Midbrain (tissue), 1 donor: Measurements from ENCODE around the gene CXCL9.
"Not testable (repeated sequence)": the region's sequence is repeated elsewhere in the genome, so short reads cannot be mapped to it uniquely, and the experiment has no call there.

Source experiments
- DNase-seq: peaks from one replicate; lab custom pipeline; 2025; lab: John Stamatoyannopoulos, UW

Gene CXCL9

GRCh38 chr4:76011700-76012387 is 4.5 kb upstream of the CXCL9 start:
- peak; percentile 2 for DNase-seq

- DNase-seq = no peak
These were observed 3.8 kb upstream of the CXCL9 start for GRCh38 chr4:76011018-76011670.

GRCh38 chr4:76010576-76010975 is 3.3 kb upstream of the CXCL9 start:
- no peak for DNase-seq

- DNase-seq = no peak
These were observed 2.0 kb upstream of the CXCL9 start for GRCh38 chr4:76009311-76009710.

DNA sequence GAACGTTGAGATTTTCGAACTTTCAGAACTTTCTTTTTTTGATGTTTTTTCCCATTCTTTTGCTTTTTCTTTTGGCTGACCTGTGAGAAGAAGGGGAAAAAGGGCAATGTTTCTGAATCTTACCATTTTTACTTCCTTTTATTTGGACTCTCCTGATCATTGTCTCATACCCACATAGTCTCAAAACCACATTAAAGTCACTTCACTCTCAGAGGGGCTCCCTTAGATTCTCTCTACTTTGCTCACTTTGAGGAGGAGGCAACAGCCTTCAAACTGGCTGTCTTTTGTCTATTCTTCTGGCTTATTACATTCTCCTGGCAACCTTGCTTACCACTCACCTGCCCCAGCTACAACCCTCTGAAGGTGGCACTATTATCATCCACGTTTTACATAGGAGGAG is 3.7 kb downstream of the CXCL9 start:
- DNase-seq = no peak

- DNase-seq = no peak
These were observed 4.3 kb downstream of the CXCL9 start for GRCh38 chr4:76003035-76003434.

DNA sequence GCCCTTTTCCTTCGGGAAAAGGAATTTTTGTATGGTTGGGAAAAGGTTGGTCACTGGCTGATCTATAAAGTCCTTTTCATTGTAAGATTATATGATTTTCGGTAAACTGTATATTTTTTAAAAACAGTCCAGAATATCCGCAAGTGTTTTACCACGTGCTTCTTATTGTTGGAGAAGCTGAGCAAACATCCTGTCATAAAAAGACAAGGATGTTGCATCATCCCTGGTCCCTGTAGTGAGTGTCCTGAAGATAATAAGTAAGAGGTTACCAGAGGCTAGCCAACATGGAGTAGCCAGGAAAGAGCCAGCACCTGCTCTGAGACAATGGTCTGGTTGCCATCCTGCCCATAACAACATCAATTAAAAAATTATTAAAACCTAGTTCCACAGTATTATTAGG is 5.1 kb downstream of the CXCL9 start:
- no peak for DNase-seq

DNA sequence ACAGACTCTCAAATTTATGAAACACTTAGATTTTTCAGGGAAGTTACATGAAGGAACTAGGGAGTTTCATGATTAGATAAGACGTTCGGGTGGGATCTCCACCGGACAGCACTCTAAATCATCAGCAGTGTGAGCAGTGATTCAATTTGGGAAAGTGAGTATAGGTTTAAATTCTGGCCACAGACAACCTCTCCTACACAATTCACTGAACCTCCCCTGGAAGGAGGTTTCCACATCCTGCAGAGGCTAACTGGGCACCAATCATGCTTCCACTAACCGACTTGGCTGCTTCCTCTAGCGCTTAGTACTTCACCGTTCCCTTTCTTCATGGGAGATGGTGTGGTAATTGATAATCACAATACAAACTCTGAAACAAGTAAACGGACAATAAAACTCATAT is 5.6 kb downstream of the CXCL9 start:
- no peak for DNase-seq

- DNase-seq = no peak
These were observed 7.0 kb downstream of the CXCL9 start for GRCh38 chr4:76000279-76000678.

- not testable (repeated sequence) for DNase-seq
These were observed 8.7 kb downstream of the CXCL9 start for GRCh38 chr4:75998525-75999147.

DNA sequence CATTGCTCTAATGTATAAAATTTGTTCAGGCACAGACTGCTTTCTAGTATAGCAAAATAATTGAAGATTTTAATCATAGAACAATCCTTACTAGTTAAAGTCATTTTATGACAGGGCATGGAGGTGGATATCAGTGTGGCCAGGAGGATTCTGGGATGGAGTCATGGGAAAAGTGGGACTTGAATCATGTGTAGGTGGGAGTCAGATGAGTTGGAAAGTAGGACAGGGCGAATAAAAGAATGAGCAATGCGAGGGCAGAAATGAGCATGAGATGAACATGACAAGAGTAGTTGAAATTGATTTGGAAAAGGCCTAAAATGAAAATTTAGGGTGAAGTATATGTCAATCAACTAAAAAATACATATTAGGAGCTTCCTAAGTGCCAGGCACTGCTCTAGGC is 9.4 kb downstream of the CXCL9 start:
- no peak for DNase-seq

DNA sequence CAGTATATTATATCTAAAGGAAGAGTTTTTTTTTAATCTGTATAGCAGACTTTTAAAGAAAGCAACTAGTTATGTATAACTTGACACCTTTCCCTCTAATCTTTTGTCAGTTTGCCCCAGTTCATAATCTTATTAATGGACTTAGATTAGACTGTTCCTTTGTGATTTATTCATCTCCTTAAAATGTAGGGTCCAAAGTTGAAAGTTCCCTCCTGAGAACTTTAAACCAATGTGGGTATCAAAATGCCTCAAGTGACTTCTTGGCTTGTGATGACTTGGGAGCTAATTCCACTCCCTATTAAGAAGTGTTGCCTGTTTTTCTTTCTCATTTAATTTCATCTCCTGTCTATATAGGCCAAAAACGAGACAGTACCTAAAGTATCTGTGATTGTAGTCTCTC is 10.2 kb downstream of the CXCL9 start:
- no peak for DNase-seq

GRCh38 chr4:75995727-75996126 is 11.6 kb downstream of the CXCL9 start:
- peak; percentile 77 for DNase-seq

GRCh38 chr4:75992462-75992861 is 14.8 kb downstream of the CXCL9 start:
- DNase-seq = no peak

GRCh38 chr4:75989846-75990528 is 17.3 kb downstream of the CXCL9 start:
- DNase-seq = no peak

- no peak for DNase-seq
These were observed 22.2 kb downstream of the CXCL9 start for GRCh38 chr4:75985116-75985515.

- no peak for DNase-seq
These were observed 26.7 kb downstream of the CXCL9 start for GRCh38 chr4:75980576-75980975.

DNA sequence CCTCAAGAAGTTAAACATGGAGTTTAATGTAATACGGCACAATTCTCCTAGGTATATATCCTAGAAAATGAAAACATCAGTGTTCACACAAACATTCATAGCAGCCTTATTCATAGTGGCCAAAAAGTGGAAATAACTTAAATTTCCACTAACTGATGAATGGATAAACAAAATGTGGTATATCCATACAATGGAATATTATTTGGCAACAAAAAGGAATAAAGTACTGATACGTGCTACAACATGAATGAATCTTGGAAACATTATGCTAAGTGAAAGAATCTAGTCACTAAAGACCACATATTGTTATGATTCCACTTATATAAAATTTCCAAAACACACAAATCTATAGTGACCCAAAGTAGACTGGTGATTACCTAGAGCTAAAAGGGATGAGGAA is 31.1 kb downstream of the CXCL9 start:
- no peak for DNase-seq

DNA sequence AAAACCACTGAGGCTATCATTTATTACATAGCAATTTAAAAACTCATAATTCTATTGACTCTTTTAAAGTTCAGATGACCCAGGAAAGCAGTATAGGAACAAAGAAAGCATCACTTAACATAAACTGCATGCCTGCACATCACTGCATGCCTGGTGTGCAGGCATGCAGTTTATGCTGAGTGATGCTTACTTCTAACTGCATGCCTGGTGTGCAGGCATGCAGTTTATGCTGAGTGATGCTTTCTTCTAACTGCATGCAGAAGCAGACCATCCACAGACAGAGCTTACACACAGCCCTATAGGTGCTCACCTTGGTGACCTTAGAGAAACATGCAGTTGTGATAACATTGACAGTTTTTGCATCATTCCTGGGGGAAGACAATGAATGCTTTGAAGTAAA is 33.5 kb downstream of the CXCL9 start:
- no peak for DNase-seq

GRCh38 chr4:75968084-75968483 is 39.2 kb downstream of the CXCL9 start:
- no peak for DNase-seq

DNA sequence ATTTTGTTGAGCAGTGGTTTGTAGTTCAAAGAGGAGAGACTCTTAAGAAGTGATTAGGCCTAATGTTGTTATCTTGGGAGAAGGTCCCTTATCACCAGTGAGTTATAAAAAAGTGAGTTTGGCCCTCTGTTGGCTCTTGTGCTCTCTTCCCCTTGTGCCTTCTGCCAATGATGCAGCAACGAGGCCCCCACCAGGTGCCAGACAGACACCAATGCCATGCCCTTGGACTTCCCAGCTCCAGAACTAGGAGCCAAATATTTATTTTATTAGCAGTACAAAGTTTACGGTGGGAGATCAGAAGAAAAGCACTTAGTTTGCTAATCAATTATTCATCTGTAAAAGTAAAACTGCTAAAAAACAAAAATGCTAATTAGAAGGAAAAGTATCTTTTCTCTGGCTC is 43.8 kb downstream of the CXCL9 start:
- no peak for DNase-seq

GRCh38 chr4:75962072-75962471 is 45.2 kb downstream of the CXCL9 start:
- DNase-seq = not testable (repeated sequence)

- not testable (repeated sequence) for DNase-seq
These were observed 48.8 kb downstream of the CXCL9 start for GRCh38 chr4:75958546-75958945.
